BJ (cell line): ENCODE measurements around the gene DNAJB9. TPM values are rescaled to one million over a fixed set of nuclear protein-coding genes. Genes with fewer than 3 reads are reported as not detected.

Experiments used
- CTCF ChIA-PET: fragments of 350-600 bp; formaldehyde crosslinking; extraction: SDS; loops from one replicate; lab custom pipeline; 2021; ENCODE audit warnings: antibody characterized with exemption, inconsistent platforms; lab: Yijun Ruan, JAX
- POLR2A ChIA-PET: fragments of 300-600 bp; sonication (Branson Sonifier 250); formaldehyde crosslinking; extraction: SDS; loops from one replicate; lab custom pipeline; 2021; ENCODE audit warnings: antibody characterized with exemption; lab: Charles Lee
- DNase-seq: peaks from one replicate; pipeline ENCODE4 v3.0.0-alpha.2; 2011; ENCODE audit warnings: low read depth
- H3K27me3 ChIP-seq: 2 replicates; pipeline ENCODE4 v1.6.0; 2011; ENCODE audit warnings: low read length; ENCODE audit not compliant: control insufficient read depth, insufficient read depth
- H3K36me3 ChIP-seq: 2 replicates; pipeline ENCODE4 v1.5.1; 2011; ENCODE audit warnings: low read length; ENCODE audit not compliant: control insufficient read depth, insufficient read depth
- H3K4me3 ChIP-seq: 2 replicates; pipeline ENCODE4 v1.5.1; 2011; ENCODE audit warnings: low read depth, mild to moderate bottlenecking, control low read depth, low read length
- CTCF ChIP-seq: IDR thresholded peaks from 2 replicates; pipeline ENCODE4 v1.5.1; 2011; ENCODE audit warnings: low read depth, mild to moderate bottlenecking, control low read depth, inconsistent platforms, low read length, moderate library complexity; ENCODE audit not compliant: insufficient read depth
- polyA plus RNA-seq: library from polyadenylated mRNA; depleted of rRNA; stranded (reverse); fragments of >200 nt; gene quantifications from 2 replicates; pipeline ENCODE4 v1.2.3, GENCODE V29; 2011

The DNAJB9 gene
- polyA plus RNA-seq, 1 experiment = 9.0 TPM

DNA sequence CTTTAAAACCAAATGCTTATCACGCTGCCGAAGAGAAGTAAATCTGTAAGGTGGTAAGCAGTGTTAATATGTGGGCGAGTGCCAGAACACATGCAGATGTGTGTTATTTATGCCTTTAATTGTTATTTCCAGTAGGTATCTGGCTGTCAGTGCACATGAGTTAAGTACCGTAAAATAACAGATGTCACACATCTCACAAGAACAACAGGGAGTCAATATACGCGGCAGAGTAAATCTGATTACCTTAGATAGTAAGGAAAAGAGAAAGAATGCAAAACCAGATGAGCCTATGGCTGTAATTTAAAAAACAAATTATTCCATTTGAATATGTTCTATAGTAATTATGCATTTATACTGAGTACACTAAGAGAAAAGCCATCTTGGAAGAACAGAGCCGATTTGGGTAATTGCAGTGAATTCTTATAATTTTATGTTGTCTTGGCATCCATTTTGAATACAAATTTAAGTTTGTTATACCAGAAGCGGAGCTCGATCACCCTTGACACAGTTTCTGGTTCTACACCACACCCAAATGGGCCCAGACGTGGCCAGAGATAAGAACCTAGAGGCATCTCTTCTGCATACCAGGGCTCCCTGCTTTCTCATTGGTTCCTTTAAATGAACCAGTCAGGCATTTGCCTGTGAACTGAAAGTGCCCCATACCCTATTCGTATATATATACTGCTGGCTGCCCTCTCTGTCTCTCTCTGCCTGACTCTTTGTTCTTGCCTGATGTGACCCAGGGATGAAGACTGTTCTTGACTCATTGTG is 34.8 kb downstream of the DNAJB9 start:
- POLR2A ChIA-PET = no interaction called here
- Histone ChIP-seq H3K27me3 (no peaks in the 10 kb centered on the region), H3K4me3 (no peak overlapping the region), H3K36me3 (no peaks in the 10 kb centered on the region)
- TF ChIP-seq CTCF = no peak
- DNase-seq = no peak
- CTCF ChIA-PET = no interaction called here

DNA sequence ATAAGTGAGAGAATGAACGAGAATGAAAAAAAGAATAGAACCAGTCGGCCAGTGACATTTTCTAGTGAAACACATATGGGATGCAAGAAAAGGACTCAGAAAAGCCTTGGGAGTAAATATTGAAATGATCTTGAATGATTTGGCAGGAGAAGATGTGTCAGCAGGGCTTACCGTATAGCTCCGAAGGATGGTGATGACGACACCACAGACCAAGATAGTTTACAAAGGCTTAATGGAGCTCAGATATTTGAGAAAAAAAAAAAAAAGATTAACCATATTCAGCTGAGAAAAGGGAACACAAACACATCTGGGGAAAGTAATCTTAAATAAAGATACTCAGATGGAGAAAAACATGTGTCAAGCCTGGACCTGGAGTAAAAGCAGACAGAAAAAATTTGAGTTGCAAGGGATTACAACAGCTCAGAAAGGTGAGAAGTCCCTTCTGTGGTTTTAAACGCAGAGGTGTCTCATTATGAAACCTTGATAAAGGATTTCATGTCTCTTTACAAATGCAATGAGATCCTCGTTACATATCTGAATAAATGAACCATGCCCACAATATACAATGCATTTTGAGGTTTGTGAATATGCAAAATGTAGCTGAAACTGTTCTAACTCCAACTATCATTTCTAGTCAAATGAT is 36.0 kb downstream of the DNAJB9 start:
- ChIA-PET CTCF (no interaction called here), POLR2A (no interaction called here)
- TF ChIP-seq CTCF = no peak
- Histone ChIP-seq H3K27me3 (no peaks in the 10 kb centered on the region), H3K36me3 (no peaks in the 10 kb centered on the region), H3K4me3 (no peak overlapping the region)
- no peak for DNase-seq

- ChIA-PET CTCF (interaction anchor here (0.6 to 1.3 kb wide), 2 partner anchors 12 to 207 kb away, joined by 3 read pairs; no protein-coding TSS in a partner anchor), POLR2A (no interaction called here)
- H3K36me3 ChIP-seq = no peaks in the 10 kb centered on the region
- H3K4me3 ChIP-seq = no peak overlapping the region
- no peaks in the 10 kb centered on the region for H3K27me3 ChIP-seq
- no peak for TF ChIP-seq CTCF
- no peak for DNase-seq
These were observed 40.0 kb downstream of the DNAJB9 start for GRCh38 chr7:108609643-108610042.

GRCh38 chr7:108611268-108611667 is 41.6 kb downstream of the DNAJB9 start:
- POLR2A ChIA-PET = no interaction called here
- H3K27me3 ChIP-seq = no peaks in the 10 kb centered on the region
- H3K36me3 ChIP-seq = no peaks in the 10 kb centered on the region
- no peak overlapping the region for H3K4me3 ChIP-seq
- TF ChIP-seq CTCF = no peak
- DNase-seq = no peak
- CTCF ChIA-PET = interaction anchor here (1.2 kb wide), 2 partner anchors 8 to 11 kb away, joined by 6 read pairs; no protein-coding TSS in a partner anchor

- CTCF ChIA-PET = interaction anchor here (0.7 to 1.0 kb wide), 3 partner anchors 17 to 21 kb away, joined by 3 to 4 read pairs (median 3); no protein-coding TSS in a partner anchor
- H3K27me3 ChIP-seq = no peaks in the 10 kb centered on the region
- H3K36me3 ChIP-seq = no peaks in the 10 kb centered on the region
- TF ChIP-seq CTCF = peak; percentile 53
- no peak overlapping the region for H3K4me3 ChIP-seq
- POLR2A ChIA-PET = no interaction called here
- DNase-seq = no peak
These were observed 43.7 kb downstream of the DNAJB9 start for GRCh38 chr7:108613147-108613948.
